Upper lobe of left lung (tissue), 4 donors: ENCODE results near the gene COL27A1.

ENCODE experiments used
- CTCF ChIP-seq, 6 experiments: fragments of 450-650 bp in 4 of 6; fragments of 200-600 bp in 2 of 6; sonication (generic) in 2 of 6; IDR thresholded peaks; one replicate each; pipeline ENCODE4 v1.5.1; 2016 to 2019; ENCODE audit warnings: antibody characterized with exemption in 6 of 6
- EP300 ChIP-seq, 4 donors: sonication (generic); formaldehyde crosslinking; IDR thresholded peaks; one replicate each; pipeline ENCODE4 v1.5.1; 2017; ENCODE audit warnings: antibody characterized with exemption in 4 of 4, control low read depth in 2 of 4
- POLR2A ChIP-seq, 4 donors: fragments of 450-650 bp; IDR thresholded peaks; one replicate each; pipeline ENCODE4 v1.5.1; 2016 to 2017; ENCODE audit warnings: antibody characterized with exemption in 4 of 4, mild to moderate bottlenecking in 2 of 4
- POLR2AphosphoS5 ChIP-seq, 2 donors: sonication (generic); formaldehyde crosslinking; IDR thresholded peaks; one replicate each; pipeline ENCODE4 v1.5.1; 2017; ENCODE audit warnings: antibody characterized with exemption in 2 of 2

- TF ChIP-seq CTCF (IDR thresholded peaks at IDR 0.05): no peak
- TF ChIP-seq EP300 (IDR thresholded peaks at IDR 0.05): no peak
- no peak for TF ChIP-seq POLR2AphosphoS5 (IDR thresholded peaks at IDR 0.05)
- no peak for TF ChIP-seq POLR2A (IDR thresholded peaks at IDR 0.05)
Measured at GRCh38 chr9:114296338-114296737, 141.0 kb downstream of the COL27A1 start.
